ENCODE data around the gene FNDC3B. TPM values are rescaled to one million over a fixed set of nuclear protein-coding genes. Genes with fewer than 3 reads are reported as not detected.

The FNDC3B gene
- total and polyA plus RNA-seq, 9 of the 15 experiments (the other 6 are each of a cell fraction or from before 2014, with no cell fraction given) = 7.0 to 35.8 (median 16.2) TPM

- ChIA-PET POLR2A (no interaction called here), CTCF (ENCODE audit: low intra/inter-chr PET ratio) (no interaction called here)
- peaks cover 10% of the 10 kb centered on the region; the same call in 2 of the 3 replicates for H3K36me3 ChIP-seq (ENCODE audit: control insufficient read depth, insufficient read depth, low read length)
- H3K4me1 ChIP-seq (replicated peaks in 1 of 2; ENCODE audit: control insufficient read depth in 2 of 2, insufficient read depth in 2 of 2, low read length in 2 of 2) = peaks cover 8 to 23% of the 10 kb centered on the region in 2 experiments; a peak in 4 of 5 replicates
- H3K9me1 ChIP-seq (ENCODE audit: control insufficient read depth, insufficient read depth, low read length) = no peaks in the 10 kb centered on the region
- no peaks in the 10 kb centered on the region for H3K27me3 ChIP-seq (ENCODE audit: control insufficient read depth in 2 of 2, insufficient read depth in 2 of 2, low read length in 2 of 2)
- FAIRE-seq = no peak
- no peak overlapping the region for H2AFZ ChIP-seq (ENCODE audit: low read depth, low read length)
- in situ Hi-C loops (cut with MboI) = no loop called here
- no peak overlapping the region for H3K4me3 ChIP-seq
- 95% methylated on average over 2 of the region's 2 CpGs for WGBS (ENCODE audit: insufficient coverage, low coverage, missing lambda C conversion rate)
- H3K4me2 ChIP-seq (ENCODE audit: insufficient read depth, low read length) = no peak overlapping the region
- intact Hi-C loops (cut with micrococcal nuclease) = no loop called here
- ATAC-seq = no peak
- no peaks in the 10 kb centered on the region for H3K79me2 ChIP-seq (ENCODE audit: control insufficient read depth, insufficient read depth, low read length)
- BruUV-seq (replicated peaks) = no TSS peak
- no peaks in the 10 kb centered on the region for H3K9me3 ChIP-seq (replicated peaks; ENCODE audit: control insufficient read depth, insufficient read depth, low read depth, low read length)
- no peak overlapping the region for H3K9ac ChIP-seq (ENCODE audit: insufficient read depth in 1 of 2, low read depth in 2 of 2, low read length in 2 of 2)
- 0 out of 2 replicates have a peak, but pooled peaks cover 4% of the 10 kb centered on the region for H4K20me1 ChIP-seq (replicated peaks; ENCODE audit: control insufficient read depth, insufficient read depth, low read length)
- no peak overlapping the region for H3K27ac ChIP-seq (ENCODE audit: extremely low read depth, low read depth, low read length)
- TF ChIP-seq ELF1 (tag; IDR thresholded peaks at IDR 0.05) (no peak), ZNF830 (CRISPR knock-in tag; IDR thresholded peaks at IDR 0.05) (no peak), IRF1 (CRISPR knock-in tag; IDR thresholded peaks at IDR 0.05; ENCODE audit: borderline replicate concordance) (no peak), CREM (IDR thresholded peaks at IDR 0.05; ENCODE audit: low read depth) (no peak), RBM17 (IDR thresholded peaks at IDR 0.05; ENCODE audit: borderline replicate concordance, low read depth, low read length) (no peak), SAFB2 (IDR thresholded peaks at IDR 0.05; ENCODE audit: borderline replicate concordance, low read depth, low read length, severe bottlenecking) (no peak), NKRF (IDR thresholded peaks at IDR 0.05; ENCODE audit: borderline replicate concordance) (no peak), POLR3G (IDR thresholded peaks at IDR 0.05; ENCODE audit: extremely low read depth, insufficient read length, insufficient replicate concordance) (no peak), RFX1 (IDR thresholded peaks at IDR 0.05) (no peak), ZNF140 (CRISPR knock-in tag; IDR thresholded peaks at IDR 0.05) (no peak), CTCF (IDR thresholded peaks at IDR 0.05 in 2 of 3, conservative IDR thresholded peaks at IDR 0.05 in 1 of 3; ENCODE audit: insufficient read depth in 2 of 3, low read depth in 1 of 3, low read length in 3 of 3) (no peak), SRF (CRISPR knock-in tag; IDR thresholded peaks at IDR 0.05) (no peak), SRSF3 (IDR thresholded peaks at IDR 0.05; ENCODE audit: insufficient read depth, low read length) (no peak), ATF4 (CRISPR knock-in tag; IDR thresholded peaks at IDR 0.05) (no peak), NR2C1 (IDR thresholded peaks at IDR 0.05) (no peak), NR2C1 (tag; IDR thresholded peaks at IDR 0.05) (no peak), HIVEP1 (CRISPR knock-in tag; IDR thresholded peaks at IDR 0.05) (no peak), ELF4 (CRISPR knock-in tag; IDR thresholded peaks at IDR 0.05) (no peak), FOXM1 (IDR thresholded peaks at IDR 0.05; ENCODE audit: low read depth) (no peak), FOXM1 (CRISPR knock-in tag; IDR thresholded peaks at IDR 0.05; ENCODE audit: low read depth) (no peak)
- DNase-seq (ENCODE audit: extremely low read depth in 1 of 4, low spot score in 3 of 4) = no peak
Observed at GRCh38 chr3:172394692-172395091, 355.3 kb downstream of the FNDC3B start.
